ACC112 (cell line): ENCODE measurements around the gene MLNR.

Experiments used
- H2AFZ ChIP-seq: fragments of 200-600 bp; sonication (generic); one replicate; pipeline ENCODE4 v1.6.0; 2017; ENCODE audit warnings: antibody characterized with exemption, low read length; ENCODE audit not compliant: unreplicated experiment
- H3K27ac ChIP-seq: fragments of 200-600 bp; sonication (generic); 2 replicates; pipeline ENCODE4 v1.5.1; 2014; ENCODE audit warnings: low read depth, mild to moderate bottlenecking, antibody characterized with exemption, low read length, moderate library complexity
- H3K27me3 ChIP-seq: fragments of 200-600 bp; sonication (generic); 2 replicates; pipeline ENCODE4 v1.6.1; 2014; ENCODE audit warnings: mild to moderate bottlenecking, antibody characterized with exemption, low read length, moderate library complexity, mixed read lengths; ENCODE audit not compliant: insufficient read depth
- H3K36me3 ChIP-seq: fragments of 200-600 bp; sonication (generic); 2 replicates; pipeline ENCODE4 v1.6.1; 2016; ENCODE audit warnings: mild to moderate bottlenecking, antibody characterized with exemption, low read length, moderate library complexity, mixed read lengths; ENCODE audit not compliant: insufficient read depth
- H3K4me1 ChIP-seq: fragments of 200-600 bp; sonication (generic); one replicate; pipeline ENCODE4 v1.6.1; 2016; ENCODE audit warnings: low read length, mixed read lengths; ENCODE audit not compliant: insufficient read depth, unreplicated experiment, control insufficient read depth
- H3K4me3 ChIP-seq: fragments of 200-600 bp; sonication (generic); 2 replicates; pipeline ENCODE4 v1.5.1; 2014; ENCODE audit warnings: mild to moderate bottlenecking, low read depth, low read length
- H3K79me2 ChIP-seq: fragments of 200-600 bp; sonication (generic); one replicate; pipeline ENCODE4 v1.6.0; 2016; ENCODE audit warnings: low read length; ENCODE audit not compliant: control insufficient read depth, unreplicated experiment, insufficient read depth

MLNR gene

GRCh38 chr13:49213539-49213938 is 6.6 kb upstream of the MLNR start:
- Histone ChIP-seq H3K36me3 (peaks cover 9% of the 10 kb centered on the region), H2AFZ (no peak overlapping the region), H3K27me3 (peaks cover 13% of the 10 kb centered on the region), H3K79me2 (no peaks in the 10 kb centered on the region), H3K4me3 (no peak overlapping the region), H3K27ac (no peak overlapping the region), H3K4me1 (no peaks in the 10 kb centered on the region)

- H3K79me2 ChIP-seq, result no peaks in the 10 kb centered on the region
- no peaks in the 10 kb centered on the region for H3K4me1 ChIP-seq
- no peak overlapping the region for H3K4me3 ChIP-seq
- H3K36me3 ChIP-seq, result peaks cover 9% of the 10 kb centered on the region; the same call in 1 of the 2 replicates
- H3K27ac ChIP-seq, result no peak overlapping the region
- peaks cover 21% of the 10 kb centered on the region for H3K27me3 ChIP-seq
- no peak overlapping the region for H2AFZ ChIP-seq
Observed at GRCh38 chr13:49213997-49214916, 5.9 kb upstream of the MLNR start.

GRCh38 chr13:49214917-49215376 is 5.2 kb upstream of the MLNR start:
- no peak overlapping the region for H3K4me3 ChIP-seq
- H3K4me1 ChIP-seq, result no peaks in the 10 kb centered on the region
- peaks cover 9% of the 10 kb centered on the region; the same call in 1 of the 2 replicates for H3K36me3 ChIP-seq
- H3K79me2 ChIP-seq, result no peaks in the 10 kb centered on the region
- H3K27ac ChIP-seq, result no peak overlapping the region
- H2AFZ ChIP-seq, result no peak overlapping the region
- H3K27me3 ChIP-seq, result peaks cover 27% of the 10 kb centered on the region

- Histone ChIP-seq H3K27me3 (peaks cover 41% of the 10 kb centered on the region), H3K36me3 (peaks cover 5% of the 10 kb centered on the region; the same call in 1 of the 2 replicates), H3K79me2 (no peaks in the 10 kb centered on the region), H2AFZ (no peak overlapping the region), H3K27ac (no peak overlapping the region), H3K4me1 (no peaks in the 10 kb centered on the region), H3K4me3 (no peak overlapping the region)
Observed at GRCh38 chr13:49216334-49216733, 3.8 kb upstream of the MLNR start.

- Histone ChIP-seq H3K36me3 (no peaks in the 10 kb centered on the region), H3K27me3 (peaks cover 58% of the 10 kb centered on the region), H3K4me3 (no peak overlapping the region), H3K79me2 (no peaks in the 10 kb centered on the region), H3K4me1 (no peaks in the 10 kb centered on the region), H2AFZ (no peak overlapping the region), H3K27ac (no peak overlapping the region)
Observed at GRCh38 chr13:49217962-49218492, 2.1 kb upstream of the MLNR start.

- H3K4me3 ChIP-seq, result no peak overlapping the region
- no peak overlapping the region for H2AFZ ChIP-seq
- peaks cover 62% of the 10 kb centered on the region for H3K27me3 ChIP-seq
- no peaks in the 10 kb centered on the region for H3K36me3 ChIP-seq
- no peaks in the 10 kb centered on the region for H3K79me2 ChIP-seq
- no peak overlapping the region for H3K27ac ChIP-seq
- H3K4me1 ChIP-seq, result no peaks in the 10 kb centered on the region
Observed at GRCh38 chr13:49218493-49219051, 1.6 kb upstream of the MLNR start.

- H3K4me3 ChIP-seq, result peak overlapping the region; percentile 56
- H2AFZ ChIP-seq, result no peak overlapping the region
- H3K4me1 ChIP-seq, result no peaks in the 10 kb centered on the region
- peaks cover 66% of the 10 kb centered on the region for H3K27me3 ChIP-seq
- no peaks in the 10 kb centered on the region for H3K79me2 ChIP-seq
- H3K36me3 ChIP-seq, result no peaks in the 10 kb centered on the region
- no peak overlapping the region for H3K27ac ChIP-seq
Observed at GRCh38 chr13:49219647-49220035, 497 bp upstream of the MLNR start.

GRCh38 chr13:49220856-49221589 is 885 bp downstream of the MLNR start:
- H3K4me3 ChIP-seq, result peak overlapping the region; percentile 56
- no peaks in the 10 kb centered on the region for H3K4me1 ChIP-seq
- peaks cover 66% of the 10 kb centered on the region for H3K27me3 ChIP-seq
- no peaks in the 10 kb centered on the region for H3K36me3 ChIP-seq
- no peak overlapping the region for H3K27ac ChIP-seq
- H3K79me2 ChIP-seq, result no peaks in the 10 kb centered on the region
- H2AFZ ChIP-seq, result peak overlapping the region; percentile 14

- peaks cover 66% of the 10 kb centered on the region for H3K27me3 ChIP-seq
- H3K4me3 ChIP-seq, result no peak overlapping the region
Observed at GRCh38 chr13:49221590-49221965, 1.4 kb downstream of the MLNR start.

GRCh38 chr13:49225223-49226042 is 5.3 kb downstream of the MLNR start:
- Histone ChIP-seq H3K79me2 (no peaks in the 10 kb centered on the region), H3K4me1 (no peaks in the 10 kb centered on the region), H2AFZ (no peak overlapping the region), H3K27ac (no peak overlapping the region), H3K4me3 (no peak overlapping the region), H3K27me3 (peaks cover 34% of the 10 kb centered on the region), H3K36me3 (no peaks in the 10 kb centered on the region)

More at GRCh38 chr13:49221590-49221965, 1.4 kb downstream of the MLNR start:
- no peak overlapping the region for H2AFZ ChIP-seq
- no peaks in the 10 kb centered on the region for H3K36me3 ChIP-seq
- H3K27ac ChIP-seq, result no peak overlapping the region
- no peaks in the 10 kb centered on the region for H3K79me2 ChIP-seq
- no peaks in the 10 kb centered on the region for H3K4me1 ChIP-seq
